CD4-positive, alpha-beta T cell treated with Interleukin-1 beta for 1 hour (primary cell): ENCODE results near the gene WSB1.
"Not testable (repeated sequence)": the region's sequence is repeated elsewhere in the genome, so short reads cannot be mapped to it uniquely, and the experiment has no call there.

Source experiments
- DNase-seq, 2 donors: peaks; one replicate each; pipeline ENCODE4 v3.0.0-alpha.2; 2020 to 2022

Gene WSB1, protein sequence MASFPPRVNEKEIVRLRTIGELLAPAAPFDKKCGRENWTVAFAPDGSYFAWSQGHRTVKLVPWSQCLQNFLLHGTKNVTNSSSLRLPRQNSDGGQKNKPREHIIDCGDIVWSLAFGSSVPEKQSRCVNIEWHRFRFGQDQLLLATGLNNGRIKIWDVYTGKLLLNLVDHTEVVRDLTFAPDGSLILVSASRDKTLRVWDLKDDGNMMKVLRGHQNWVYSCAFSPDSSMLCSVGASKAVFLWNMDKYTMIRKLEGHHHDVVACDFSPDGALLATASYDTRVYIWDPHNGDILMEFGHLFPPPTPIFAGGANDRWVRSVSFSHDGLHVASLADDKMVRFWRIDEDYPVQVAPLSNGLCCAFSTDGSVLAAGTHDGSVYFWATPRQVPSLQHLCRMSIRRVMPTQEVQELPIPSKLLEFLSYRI

DNA sequence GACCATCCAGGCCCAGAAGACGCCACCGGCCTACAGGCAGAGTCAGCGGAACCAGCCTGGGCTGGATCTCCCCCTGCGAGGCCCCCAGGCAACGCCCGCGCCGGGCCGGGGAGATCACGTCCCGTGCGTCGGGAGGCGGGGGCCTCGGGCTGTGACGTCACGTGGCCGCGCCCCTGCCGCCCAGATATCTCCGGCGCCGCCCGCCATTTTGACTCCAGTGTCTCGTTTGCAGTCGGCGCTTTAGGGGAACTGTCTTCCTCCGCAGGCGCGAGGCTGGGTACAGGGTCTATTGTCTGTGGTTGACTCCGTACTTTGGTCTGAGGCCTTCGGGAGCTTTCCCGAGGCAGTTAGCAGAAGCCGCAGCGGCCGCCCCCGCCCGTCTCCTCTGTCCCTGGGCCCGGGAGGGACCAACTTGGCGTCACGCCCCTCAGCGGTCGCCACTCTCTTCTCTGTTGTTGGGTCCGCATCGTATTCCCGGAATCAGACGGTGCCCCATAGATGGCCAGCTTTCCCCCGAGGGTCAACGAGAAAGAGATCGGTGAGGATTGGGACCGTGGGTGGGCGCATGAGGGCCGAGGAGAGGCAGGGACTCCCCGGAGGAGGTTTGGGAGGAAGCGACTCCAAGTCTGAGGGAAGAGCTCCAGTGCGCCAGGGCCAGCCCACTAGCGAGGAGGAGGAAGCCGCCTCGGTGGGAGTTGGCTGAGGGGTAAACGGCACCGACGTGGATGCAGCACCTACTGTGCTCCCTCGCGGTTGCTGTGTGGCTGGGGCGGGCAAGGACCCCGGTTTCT lies at the start of gene WSB1:
TSS of gene WSB1 (plus strand) at position 217 of the 791 bp plus-strand sequence. CDS start at position 499, 282 bp downstream.
- DNase-seq = peak; percentile 93 to 94

DNA sequence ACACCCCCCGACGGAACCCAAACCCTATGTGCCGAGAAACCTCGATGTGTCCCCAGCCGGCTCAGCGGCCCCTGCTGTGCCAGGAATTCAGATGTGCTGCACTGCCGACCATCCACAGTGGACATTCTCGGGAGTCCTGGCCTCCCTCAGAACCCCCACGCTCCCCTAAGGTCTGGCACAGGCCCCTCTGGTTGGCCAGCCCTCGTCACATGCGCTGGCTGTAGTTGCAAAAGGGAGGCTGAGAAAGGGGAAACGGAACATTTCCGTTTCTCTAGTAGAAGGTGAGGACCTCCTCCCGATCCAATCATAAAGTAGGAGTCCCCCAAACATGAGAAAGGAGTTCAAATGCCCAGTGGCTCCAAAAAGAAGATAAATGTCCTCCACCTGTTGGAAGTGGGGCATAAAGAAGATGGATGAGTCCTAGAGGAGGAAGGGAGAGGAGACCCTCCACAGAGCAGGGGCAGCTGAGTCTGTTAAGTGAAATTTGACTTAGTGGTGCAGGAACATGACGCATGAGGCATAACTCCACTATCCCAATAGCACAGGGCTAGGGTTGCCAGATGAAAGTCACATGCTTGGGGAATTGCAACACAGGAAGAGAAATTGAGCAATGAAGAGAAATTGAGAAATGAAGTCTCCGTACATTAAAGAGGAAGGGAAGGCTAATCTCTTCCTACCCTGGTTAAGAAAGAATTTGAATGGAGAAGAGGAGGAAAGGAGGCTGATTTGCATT lies 49.3 kb upstream of the WSB1 start:
- DNase-seq = peak; percentile 18 to 61

DNA sequence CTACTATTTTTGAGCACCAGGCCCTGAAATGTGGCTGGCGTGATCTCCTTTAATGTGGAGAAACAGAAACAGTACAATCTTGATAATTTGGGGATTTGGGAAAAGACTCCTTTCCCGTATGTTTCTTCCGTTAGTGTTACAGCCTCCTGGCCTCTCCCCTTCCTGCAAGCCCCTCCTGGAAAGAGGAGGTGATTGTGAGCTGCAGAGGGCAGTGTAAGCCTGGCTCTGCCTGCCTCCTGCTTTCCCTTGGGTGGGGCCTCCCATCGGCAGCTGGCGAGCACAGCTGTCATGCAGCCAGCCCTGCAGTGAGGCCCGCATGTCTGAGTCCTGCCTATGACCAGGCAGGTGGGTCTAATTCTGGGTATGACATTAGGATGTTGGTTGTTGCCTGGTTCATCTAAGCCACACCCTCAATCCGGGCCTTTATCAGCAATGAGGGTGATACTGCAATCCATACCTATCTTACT lies 48.7 kb upstream of the WSB1 start:
- peak; percentile 36 to 78 for DNase-seq

DNA sequence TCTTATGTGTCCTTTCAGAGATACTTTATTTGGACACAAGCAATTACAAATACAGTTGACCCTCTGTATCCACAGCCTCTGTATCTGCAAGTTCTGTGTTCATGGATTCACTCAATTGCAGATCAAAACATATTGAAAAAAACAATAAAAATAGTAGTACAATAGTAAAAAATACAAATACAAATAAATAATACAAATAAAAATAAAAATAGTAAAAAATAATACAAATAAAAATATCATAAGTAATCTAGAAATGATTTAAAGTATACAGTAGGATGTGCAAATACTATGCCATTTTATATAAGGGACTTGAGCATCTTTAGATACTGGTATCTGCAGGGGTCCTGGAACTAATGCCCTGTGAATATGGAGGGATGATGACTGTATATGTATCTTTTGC lies 47.4 kb upstream of the WSB1 start:
- DNase-seq = no peak

DNA sequence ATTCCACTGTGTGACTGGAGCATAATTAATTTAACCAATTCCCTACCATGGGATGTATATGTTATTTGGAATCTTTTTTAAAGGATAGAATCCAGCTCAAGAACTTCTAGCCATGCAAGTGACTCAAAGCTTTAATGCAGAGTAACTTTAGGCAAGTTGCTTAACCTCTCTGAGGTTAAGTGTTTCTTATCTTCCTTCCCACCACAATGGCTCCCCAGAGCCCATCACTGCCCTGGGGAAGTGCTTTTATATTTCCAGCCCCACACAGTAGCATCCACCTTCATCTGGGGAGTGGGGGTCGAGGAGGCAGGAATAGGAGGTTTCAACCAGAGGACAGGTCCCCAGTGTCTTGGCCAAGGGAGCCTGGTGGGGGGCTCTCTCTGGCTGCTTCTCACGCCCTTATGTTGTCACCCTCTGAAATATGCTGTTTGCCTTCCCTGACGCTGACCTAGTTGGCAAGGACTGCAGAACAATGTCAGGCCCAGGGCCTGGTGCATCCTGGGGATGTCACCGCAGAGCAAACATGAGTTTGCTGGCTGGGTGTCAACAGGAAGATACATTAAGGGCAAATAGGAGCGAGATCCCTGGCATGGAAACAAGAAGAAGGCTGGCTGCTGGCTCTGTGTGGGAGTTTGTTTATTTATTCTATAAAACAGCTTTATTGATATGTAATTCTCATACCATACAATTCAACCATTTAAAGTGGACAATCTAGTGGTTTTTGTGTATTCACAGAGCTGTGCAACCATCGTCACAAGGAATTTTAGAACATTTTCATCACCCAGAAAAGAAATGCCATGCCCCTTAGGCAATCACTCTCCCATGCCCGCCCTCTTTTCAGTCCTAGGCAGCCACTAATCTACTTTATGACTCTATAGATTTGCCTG lies 46.6 kb upstream of the WSB1 start:
- no peak for DNase-seq

DNA sequence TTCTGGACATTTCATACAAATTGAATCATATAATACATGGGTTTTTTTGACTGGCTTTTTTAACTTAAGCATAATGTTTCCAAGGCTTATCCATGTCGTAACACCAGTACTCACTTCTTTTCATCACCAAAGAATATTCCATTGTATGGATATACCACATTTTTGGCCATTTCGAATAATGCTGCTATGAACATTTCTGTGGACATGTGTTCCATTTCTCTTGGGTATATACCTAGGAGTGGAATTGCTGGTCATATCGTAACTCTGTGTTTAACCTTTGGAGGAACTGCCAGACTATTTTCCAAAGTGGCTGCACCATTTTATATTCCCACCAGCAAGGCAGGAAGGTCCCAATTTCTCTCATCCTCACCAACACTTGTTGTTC lies 46.0 kb upstream of the WSB1 start:
- no peak for DNase-seq

DNA sequence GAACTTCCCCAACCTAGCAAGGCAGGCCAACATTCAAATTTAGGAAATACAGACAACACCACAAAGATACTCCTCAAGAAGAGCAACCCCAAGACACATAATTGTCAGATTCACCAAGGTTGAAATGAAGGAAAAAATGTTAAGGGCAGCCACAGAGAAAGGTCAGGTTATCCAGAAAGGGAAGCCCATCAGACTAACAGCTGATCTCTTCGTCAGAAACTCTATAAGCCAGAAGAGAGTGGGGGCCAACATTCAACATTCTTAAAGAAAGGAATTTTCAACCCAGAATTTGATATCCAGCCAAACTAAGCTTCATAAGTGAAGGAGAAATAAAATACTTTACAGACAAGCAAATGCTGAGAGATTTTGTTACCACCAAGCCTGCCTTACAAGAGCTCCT lies 43.1 kb upstream of the WSB1 start:
- DNase-seq = not testable (repeated sequence)

DNA sequence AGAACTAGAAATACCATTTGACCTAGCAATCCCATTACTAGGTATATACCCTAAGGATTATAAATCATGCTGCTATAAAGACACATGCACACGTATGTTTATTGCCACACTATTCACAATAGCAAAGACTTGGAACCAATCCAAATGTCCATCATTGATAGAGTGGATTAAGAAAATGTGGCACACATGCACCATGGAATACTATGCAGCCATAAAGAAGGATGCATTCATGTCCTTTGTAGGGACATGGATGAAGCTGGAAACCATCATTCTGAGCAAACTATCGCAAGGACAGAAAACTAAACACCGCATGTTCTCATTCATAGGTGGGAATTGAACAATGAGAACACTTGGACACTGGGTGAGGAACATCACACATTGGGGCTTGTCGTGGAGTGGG lies 39.1 kb upstream of the WSB1 start:
- not testable (repeated sequence) for DNase-seq

DNA sequence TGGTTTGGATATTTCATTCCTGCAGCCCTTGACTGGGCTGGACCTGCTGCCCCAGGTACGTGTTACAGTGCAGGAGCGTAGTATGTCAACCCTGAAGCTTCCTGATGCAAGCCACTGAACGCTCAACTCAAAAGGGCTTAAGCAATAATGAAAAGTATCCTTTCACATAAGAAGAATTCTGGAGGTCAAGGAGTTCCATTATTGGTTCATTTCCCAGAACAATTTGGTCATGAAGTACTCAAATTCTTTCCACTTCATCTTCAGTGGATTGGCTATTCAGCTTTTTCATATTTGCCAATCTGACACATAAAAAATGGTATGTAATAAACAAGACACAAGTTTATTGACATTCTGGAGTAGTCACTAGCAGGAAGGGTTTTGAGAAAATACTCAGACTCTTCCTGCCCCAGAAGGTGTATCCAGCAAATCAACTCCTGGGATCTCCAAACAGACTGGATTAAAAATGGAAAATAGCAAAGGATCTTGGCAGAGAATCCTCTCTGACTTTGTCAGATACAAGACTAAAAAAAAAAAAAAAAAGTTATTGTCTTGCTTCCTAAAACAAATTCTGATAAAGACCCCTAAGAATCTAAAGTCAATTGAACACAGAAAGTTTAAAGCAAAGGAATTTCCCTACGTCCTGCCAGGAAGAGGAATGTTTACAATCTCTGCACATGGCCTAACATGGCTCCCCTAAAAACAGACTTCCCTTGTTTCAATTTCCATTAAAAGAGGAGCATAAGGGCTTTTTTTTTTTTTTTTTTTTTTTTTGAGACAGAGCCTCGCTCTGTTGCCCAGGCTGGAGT lies 37.5 kb upstream of the WSB1 start:
- DNase-seq = no peak

DNA sequence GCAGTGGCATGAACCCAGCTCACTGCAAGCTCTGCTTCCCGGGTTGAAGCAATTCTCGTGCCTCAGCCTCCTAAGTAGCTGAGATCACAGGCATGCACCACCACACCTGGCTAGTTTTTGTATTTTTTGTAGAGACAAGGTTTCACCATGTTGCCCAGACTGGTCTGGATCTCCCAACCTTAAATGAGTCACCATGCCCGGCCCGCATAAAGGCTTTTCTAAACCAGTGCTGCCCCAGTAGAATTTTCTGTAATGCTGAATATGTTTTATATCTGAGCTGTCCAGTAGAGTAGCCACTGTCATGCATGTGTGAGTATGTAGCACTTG lies 36.9 kb upstream of the WSB1 start:
- no peak for DNase-seq

DNA sequence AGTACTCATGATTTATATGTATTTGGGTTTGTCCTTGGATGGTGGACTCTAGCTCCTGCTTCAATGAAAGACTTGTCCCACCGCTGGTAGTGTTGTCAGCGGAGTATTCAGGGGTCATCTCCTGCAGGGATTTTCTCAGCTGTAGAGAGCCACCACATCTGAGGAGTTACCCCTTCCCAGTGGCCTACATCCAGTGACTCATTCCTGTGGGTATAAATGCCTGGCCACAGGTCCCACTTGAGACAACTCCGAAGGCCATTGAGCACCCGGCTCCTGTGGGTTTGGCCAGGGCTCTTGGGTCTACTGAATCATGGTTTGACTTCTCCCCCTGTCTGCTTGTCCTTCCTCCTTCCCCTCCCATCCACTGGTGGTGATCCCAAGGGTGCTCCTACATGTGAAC lies 34.6 kb upstream of the WSB1 start:
- DNase-seq = no peak

DNA sequence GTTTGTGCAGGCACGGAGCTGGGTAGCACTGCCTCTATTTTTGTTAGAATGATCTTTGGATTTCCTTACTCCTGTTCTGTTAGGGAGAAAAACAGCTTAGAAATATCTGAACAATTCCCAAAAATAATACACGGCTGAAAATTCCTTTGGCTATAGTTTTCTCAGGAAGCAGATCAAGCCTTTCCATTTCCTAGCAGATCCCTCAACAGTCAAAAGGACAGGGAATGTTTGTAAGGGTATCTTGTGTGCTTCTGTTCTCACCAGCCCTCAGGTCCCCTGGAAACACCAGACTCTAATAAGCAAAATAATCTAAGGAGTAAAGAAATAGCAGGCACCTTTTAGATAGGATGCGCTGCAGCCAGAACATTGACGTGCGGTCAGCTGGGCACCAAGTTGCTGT lies 30.5 kb upstream of the WSB1 start:
- no peak for DNase-seq

DNA sequence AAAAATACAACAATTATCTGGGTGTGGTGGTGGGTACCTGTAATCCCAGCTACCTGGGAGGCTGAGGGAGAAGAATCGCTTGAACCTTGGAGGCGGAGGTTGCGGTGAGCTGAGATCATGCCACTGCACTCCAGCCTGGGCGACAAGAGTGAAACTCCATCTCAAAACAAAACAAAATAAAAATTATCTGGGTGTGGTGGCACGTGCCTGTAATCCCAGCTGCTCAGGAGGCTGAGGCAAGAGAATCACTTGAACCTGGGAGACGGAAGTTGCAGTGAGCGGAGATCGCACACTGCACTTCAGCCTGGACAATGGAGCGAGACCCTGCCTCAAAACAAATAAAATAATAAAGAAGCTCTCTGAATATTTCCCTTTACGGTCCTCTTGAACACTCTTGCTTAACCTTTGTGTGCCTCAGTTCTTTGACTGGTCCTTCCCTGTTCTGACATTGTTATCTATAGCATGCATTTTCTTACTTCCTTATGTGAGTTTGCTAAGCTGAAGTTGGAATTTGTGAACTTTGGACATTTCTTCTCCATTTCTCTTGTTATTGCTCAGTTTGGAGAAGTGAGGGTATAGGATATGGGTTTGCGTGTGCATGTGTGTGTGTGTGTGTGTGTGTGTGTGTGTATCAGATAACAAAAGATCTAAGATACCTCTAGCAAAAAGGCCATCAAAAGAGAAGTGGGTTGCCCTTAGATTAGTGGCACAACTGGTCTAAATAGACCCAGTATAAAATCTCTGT lies 29.7 kb upstream of the WSB1 start:
- DNase-seq = no peak

DNA sequence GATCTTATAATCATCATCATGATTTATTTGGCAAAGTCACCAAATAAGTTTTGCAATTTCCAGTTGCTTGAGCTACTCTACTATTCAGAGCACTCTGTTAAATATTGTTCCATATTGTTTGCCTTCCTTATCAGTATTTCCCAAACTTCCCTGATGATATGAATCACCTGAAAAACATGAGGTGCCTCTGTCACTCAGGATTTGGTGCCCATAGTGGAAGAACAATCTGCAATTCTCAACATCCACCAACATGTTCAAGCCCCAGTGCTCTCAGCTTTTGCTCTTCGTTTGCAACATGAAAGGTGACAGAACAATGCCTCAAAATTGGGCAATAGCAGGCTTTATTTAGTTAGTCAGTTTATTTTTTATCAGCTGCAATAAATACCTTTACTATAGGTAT lies 28.6 kb upstream of the WSB1 start:
- no peak for DNase-seq

DNA sequence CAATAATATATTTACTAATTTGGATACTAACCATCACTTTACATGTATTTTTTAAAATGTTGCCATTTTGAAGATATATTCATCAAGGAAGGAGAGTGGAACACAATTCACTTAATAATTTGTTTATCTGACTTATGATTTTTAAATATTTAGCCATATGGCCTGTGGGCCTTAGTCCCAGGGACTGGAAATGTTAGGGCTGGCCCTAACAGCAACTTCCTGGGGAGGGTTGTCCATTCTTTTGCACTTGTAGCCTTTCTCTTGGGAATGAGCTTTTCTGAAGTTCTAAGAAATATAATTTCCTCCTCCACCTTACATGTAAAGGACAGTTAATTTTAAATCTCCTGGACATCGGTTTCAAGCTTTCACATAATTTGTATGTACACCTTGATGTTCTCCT lies 27.7 kb upstream of the WSB1 start:
- no peak for DNase-seq

DNA sequence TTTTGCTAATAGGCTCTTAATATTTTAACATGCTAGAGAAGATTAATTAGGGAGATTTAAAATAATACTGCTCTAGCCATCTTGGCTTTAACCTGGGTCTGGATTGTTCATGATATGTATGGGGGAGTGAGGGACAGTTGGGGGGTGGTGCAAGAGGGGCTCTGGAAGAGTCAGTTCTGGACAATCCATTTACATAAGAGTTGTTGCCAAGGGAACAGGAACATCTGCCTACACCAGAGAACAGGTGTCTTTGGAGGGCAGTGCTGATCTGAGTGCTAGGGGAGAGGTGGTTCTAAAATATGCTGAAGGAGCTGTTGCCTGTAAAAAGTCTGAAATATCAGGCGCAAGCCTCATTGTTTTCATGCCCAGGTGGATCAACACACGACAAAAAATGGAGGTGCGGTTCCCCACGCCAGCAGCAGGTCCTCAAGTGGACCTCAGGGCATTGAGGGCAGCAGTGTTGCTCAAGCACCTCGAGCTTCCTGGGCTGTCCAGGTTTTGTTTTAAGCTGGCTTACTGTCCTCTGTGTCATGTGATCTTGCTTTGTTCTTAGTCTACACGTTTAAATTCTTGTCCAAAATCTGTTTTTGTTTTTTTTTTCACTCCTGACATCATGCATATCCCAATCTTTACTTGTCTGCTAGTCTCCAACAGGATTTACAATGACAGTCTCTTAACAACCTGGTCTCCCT lies 25.4 kb upstream of the WSB1 start:
- no peak for DNase-seq

DNA sequence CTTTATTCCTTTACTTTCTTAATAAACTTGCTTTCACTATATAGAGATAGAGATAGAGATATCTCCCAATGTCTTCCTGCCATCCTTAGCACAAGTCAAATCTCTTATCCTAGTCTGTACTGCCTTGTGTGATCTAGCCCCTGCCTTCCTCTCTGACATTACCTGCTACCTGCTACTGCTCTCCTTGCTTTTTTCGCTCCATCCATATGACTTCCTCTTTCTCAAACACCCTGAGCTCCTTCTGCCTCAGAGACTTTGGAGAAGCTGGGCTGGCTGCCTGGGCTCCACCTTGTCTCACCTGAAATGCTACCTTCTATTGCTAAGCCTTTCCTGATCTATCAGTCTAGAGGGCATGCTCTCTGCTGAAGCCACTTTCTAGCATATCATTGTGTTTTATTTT lies 24.7 kb upstream of the WSB1 start:
- no peak for DNase-seq

DNA sequence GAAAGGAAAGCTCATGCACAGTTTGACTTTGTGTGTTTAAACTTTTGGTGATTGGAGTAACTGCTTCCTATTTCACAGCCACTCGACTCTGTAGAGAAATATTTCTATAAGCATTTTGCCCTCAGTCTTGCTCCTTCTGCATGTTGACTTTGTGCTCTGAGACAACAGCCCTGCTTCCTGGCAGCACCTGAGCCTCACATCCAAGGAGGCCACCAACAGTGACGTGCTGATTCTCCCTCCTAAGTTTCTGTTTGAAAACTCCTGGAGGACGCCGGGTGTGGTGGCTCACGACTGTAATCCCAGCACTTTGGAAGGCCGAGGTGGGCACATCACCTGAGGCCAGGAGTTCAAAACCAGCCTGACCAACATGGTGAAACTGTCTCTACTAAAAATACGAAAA lies 23.9 kb upstream of the WSB1 start:
- DNase-seq = no peak

DNA sequence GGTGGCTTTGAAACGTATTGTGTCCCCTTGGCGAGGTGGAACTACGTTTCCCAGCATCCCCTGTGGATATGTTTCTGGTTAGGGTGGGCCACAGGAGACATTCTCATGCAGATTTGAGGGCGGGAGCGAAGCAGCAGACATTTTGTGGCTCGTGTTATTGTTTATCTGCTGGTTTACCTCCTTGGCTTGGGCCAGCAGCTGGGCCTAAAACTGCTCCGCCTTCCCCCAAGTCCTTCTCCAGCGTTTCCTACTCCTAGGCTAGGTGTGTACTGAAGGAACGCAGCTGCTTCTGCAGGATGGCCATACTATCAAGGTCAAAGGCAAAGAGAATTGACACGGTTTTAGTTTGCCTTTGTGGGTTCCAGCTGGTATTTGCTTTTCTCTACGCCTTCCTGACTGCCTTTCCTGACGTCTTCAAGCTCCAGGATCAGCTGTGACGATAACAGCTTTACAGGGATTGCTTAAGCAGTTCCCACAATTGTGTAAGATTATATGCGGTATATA lies 17.2 kb upstream of the WSB1 start:
- DNase-seq = no peak

DNA sequence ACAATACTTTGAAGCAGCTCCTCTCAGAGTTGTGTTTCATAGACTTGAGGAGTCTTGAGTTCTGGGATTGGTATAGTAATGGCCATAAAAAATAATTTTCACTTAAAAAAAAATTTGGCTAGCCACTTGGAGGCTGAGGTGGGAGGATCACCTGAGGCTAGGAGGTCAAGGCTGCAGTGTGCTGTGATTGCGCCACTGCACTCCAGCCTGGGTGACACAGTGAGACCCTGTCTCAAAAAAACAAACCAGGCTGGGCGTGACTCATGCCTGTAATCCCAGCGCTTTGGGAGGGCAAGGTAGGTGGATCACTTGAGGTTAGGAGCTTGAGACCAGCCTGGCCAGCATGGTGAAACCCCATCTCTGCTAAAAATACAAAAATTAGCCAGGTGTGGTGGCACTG lies 14.8 kb upstream of the WSB1 start:
- not testable (repeated sequence) for DNase-seq
